ENCODE results near the gene FANCI.

Gene FANCI

GRCh38 chr15:89243691-89244573, at the start of gene FANCI:
Gene FANCI, plus strand, starts transcription at chr15:89243979. Its CDS starts 3,669 bp downstream, at chr15:89247648.
- peak; percentile 90 to 96 for DNase-seq

- DNase-seq = no peak
Measured at GRCh38 chr15:89194608-89195007, 49.2 kb upstream of the FANCI start.

- no peak for DNase-seq
Measured at GRCh38 chr15:89195836-89196235, 47.9 kb upstream of the FANCI start.

GRCh38 chr15:89196241-89196640, 47.5 kb upstream of the FANCI start:
- DNase-seq = no peak

- DNase-seq = no peak
Measured at GRCh38 chr15:89196994-89197393, 46.8 kb upstream of the FANCI start.

GRCh38 chr15:89197503-89197971, 46.2 kb upstream of the FANCI start:
- no peak for DNase-seq

- DNase-seq = no peak
Measured at GRCh38 chr15:89198196-89198595, 45.6 kb upstream of the FANCI start.

- DNase-seq = no peak
Measured at GRCh38 chr15:89198934-89199333, 44.8 kb upstream of the FANCI start.

- DNase-seq = no peak
Measured at GRCh38 chr15:89199746-89200145, 44.0 kb upstream of the FANCI start.

GRCh38 chr15:89200182-89200581, 43.6 kb upstream of the FANCI start:
- DNase-seq = no peak

- no peak for DNase-seq
Measured at GRCh38 chr15:89201465-89202005, 42.2 kb upstream of the FANCI start.

- DNase-seq = no peak
Measured at GRCh38 chr15:89203705-89204273, 40.0 kb upstream of the FANCI start.

- no peak for DNase-seq
Measured at GRCh38 chr15:89205991-89206585, 37.7 kb upstream of the FANCI start.

- peak; percentile 24 to 75 for DNase-seq
Measured at GRCh38 chr15:89206908-89207331, 36.9 kb upstream of the FANCI start.

GRCh38 chr15:89208256-89208655, 35.5 kb upstream of the FANCI start:
- no peak for DNase-seq

- DNase-seq = no peak
Measured at GRCh38 chr15:89209057-89209456, 34.7 kb upstream of the FANCI start.

- no peak for DNase-seq
Measured at GRCh38 chr15:89211678-89212170, 32.1 kb upstream of the FANCI start.

GRCh38 chr15:89215627-89216026, 28.2 kb upstream of the FANCI start:
- no peak for DNase-seq

GRCh38 chr15:89217031-89217430, 26.7 kb upstream of the FANCI start:
- DNase-seq = no peak

GRCh38 chr15:89217686-89218376, 25.9 kb upstream of the FANCI start:
- DNase-seq = no peak

GRCh38 chr15:89218531-89218930, 25.2 kb upstream of the FANCI start:
- DNase-seq = no peak

GRCh38 chr15:89221543-89221942, 22.2 kb upstream of the FANCI start, which contains the start of gene RLBP1:
Gene RLBP1, minus strand, starts transcription at chr15:89221579. Its CDS starts 2,604 bp downstream, at chr15:89218975.
- DNase-seq = no peak

- DNase-seq = no peak
Measured at GRCh38 chr15:89225588-89225987, 18.2 kb upstream of the FANCI start.

All from SW 1271 (cell line).